ENCODE data around the gene KDM5A. TPM values are rescaled to one million over a fixed set of nuclear protein-coding genes. Genes with fewer than 3 reads are reported as not detected.

The KDM5A gene
- total RNA-seq, 1 donor from 2014 or later: 35.5 TPM

GRCh38 chr12:295132-295531 lies 94.0 kb downstream of the KDM5A start:
- no peaks in the 10 kb centered on the region for H3K27me3 ChIP-seq (ENCODE audit: control insufficient read depth, insufficient read depth, low read length)
- H3K36me3 ChIP-seq (ENCODE audit: control insufficient read depth, insufficient read depth, low read length): peaks cover 14% of the 10 kb centered on the region
- TF ChIP-seq, protein P1, sequence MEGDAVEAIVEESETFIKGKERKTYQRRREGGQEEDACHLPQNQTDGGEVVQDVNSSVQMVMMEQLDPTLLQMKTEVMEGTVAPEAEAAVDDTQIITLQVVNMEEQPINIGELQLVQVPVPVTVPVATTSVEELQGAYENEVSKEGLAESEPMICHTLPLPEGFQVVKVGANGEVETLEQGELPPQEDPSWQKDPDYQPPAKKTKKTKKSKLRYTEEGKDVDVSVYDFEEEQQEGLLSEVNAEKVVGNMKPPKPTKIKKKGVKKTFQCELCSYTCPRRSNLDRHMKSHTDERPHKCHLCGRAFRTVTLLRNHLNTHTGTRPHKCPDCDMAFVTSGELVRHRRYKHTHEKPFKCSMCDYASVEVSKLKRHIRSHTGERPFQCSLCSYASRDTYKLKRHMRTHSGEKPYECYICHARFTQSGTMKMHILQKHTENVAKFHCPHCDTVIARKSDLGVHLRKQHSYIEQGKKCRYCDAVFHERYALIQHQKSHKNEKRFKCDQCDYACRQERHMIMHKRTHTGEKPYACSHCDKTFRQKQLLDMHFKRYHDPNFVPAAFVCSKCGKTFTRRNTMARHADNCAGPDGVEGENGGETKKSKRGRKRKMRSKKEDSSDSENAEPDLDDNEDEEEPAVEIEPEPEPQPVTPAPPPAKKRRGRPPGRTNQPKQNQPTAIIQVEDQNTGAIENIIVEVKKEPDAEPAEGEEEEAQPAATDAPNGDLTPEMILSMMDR (IDR thresholded peaks at IDR 0.05; ENCODE audit: insufficient read depth, low read length, severe bottlenecking): no peak
- no peak overlapping the region for H3K4me3 ChIP-seq (ENCODE audit: low read depth, low read length)
- FAIRE-seq: no peak
- no peak for DNase-seq (ENCODE audit: low read depth)

- DNase-seq (ENCODE audit: low read depth) (no peak), FAIRE-seq (no peak)
- H3K36me3 ChIP-seq (ENCODE audit: control insufficient read depth, insufficient read depth, low read length): peaks cover 14% of the 10 kb centered on the region
- TF ChIP-seq, protein P1 (IDR thresholded peaks at IDR 0.05; ENCODE audit: insufficient read depth, low read length, severe bottlenecking): no peak
- H3K27me3 ChIP-seq (ENCODE audit: control insufficient read depth, insufficient read depth, low read length): no peaks in the 10 kb centered on the region
- no peak overlapping the region for H3K4me3 ChIP-seq (ENCODE audit: low read depth, low read length)
These were observed 95.9 kb downstream of the KDM5A start for GRCh38 chr12:293199-293598.

DNA sequence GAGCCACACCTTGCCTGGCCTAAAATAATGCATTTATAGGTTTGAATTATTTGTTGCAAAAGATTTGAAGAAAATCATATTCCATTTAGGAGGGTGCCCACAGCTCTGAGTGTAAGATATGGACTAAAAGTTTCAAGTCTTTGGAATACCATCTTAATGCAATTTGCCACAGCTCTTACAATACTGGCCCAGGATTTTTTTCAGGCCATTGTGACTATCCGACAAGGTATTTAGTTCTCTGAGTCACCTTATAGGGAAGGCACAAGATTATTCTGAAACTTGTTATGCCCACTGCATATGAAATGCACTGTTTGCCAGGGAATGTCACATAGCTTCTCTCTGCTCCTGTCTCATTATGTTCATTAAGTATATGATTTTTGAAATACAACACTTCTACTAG lies 96.9 kb downstream of the KDM5A start:
- no peaks in the 10 kb centered on the region for H3K27me3 ChIP-seq (ENCODE audit: control insufficient read depth, insufficient read depth, low read length)
- FAIRE-seq (no peak), DNase-seq (ENCODE audit: low read depth) (peak; percentile 34)
- TF ChIP-seq, protein P1 (IDR thresholded peaks at IDR 0.05; ENCODE audit: insufficient read depth, low read length, severe bottlenecking): no peak
- peaks cover 14% of the 10 kb centered on the region for H3K36me3 ChIP-seq (ENCODE audit: control insufficient read depth, insufficient read depth, low read length)
- no peak overlapping the region for H3K4me3 ChIP-seq (ENCODE audit: low read depth, low read length)

GRCh38 chr12:291153-291723 lies 97.9 kb downstream of the KDM5A start:
- peaks cover 16% of the 10 kb centered on the region for H3K36me3 ChIP-seq (ENCODE audit: control insufficient read depth, insufficient read depth, low read length)
- TF ChIP-seq, protein P1 (IDR thresholded peaks at IDR 0.05; ENCODE audit: insufficient read depth, low read length, severe bottlenecking): no peak
- no peaks in the 10 kb centered on the region for H3K27me3 ChIP-seq (ENCODE audit: control insufficient read depth, insufficient read depth, low read length)
- no peak overlapping the region for H3K4me3 ChIP-seq (ENCODE audit: low read depth, low read length)
- DNase-seq (ENCODE audit: low read depth): no peak
- FAIRE-seq: no peak

DNA sequence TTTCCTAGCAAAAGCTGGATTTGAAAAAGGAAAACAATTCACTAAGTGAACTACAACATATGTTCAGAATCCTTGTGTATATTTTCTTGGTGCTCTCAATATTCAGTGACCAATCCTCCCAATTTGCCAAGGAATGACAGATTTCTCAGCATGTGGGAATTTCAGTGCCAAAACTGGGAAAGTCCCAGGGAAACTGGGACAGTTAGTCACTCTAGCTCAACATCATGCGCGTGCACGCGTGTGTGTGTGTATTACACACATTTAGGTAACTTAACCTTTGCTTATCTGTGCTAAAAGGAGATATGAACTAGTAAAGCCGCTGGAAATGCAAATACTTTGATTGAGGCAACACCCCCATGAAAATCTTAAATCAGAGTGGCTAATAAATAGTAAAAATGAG lies 100.4 kb downstream of the KDM5A start:
- Histone ChIP-seq H3K36me3 (ENCODE audit: control insufficient read depth, insufficient read depth, low read length) (peaks cover 11% of the 10 kb centered on the region), H3K27me3 (ENCODE audit: control insufficient read depth, insufficient read depth, low read length) (no peaks in the 10 kb centered on the region), H3K4me3 (ENCODE audit: low read depth, low read length) (no peak overlapping the region)
- DNase-seq (ENCODE audit: low read depth) (peak; percentile 77), FAIRE-seq (no peak)
- TF ChIP-seq, protein P1 (IDR thresholded peaks at IDR 0.05; ENCODE audit: insufficient read depth, low read length, severe bottlenecking): no peak

All from bronchial epithelial cell (primary cell).